Measurements from ENCODE around the gene SLC30A4.

DNA sequence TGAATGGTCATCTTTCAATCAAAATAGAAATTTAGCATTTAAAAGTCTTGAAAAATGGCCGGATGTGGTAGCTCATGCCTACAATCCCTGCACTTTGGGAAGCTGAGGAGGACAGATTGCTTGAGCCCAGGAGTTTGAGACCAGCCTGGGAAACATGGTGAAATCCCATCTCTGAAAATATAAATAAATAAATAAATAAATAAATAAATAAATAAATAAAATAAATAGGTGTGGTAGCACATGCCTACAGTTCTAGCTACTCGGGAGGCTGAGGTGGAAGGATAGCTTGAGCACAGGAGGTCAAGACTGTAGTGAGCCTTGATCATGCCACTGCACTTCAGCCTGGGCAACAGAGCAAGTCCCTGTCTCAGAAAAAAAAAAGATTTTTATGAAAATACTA, 25.9 kb downstream of the SLC30A4 start:
- TF ChIP-seq POLR2A (IDR thresholded peaks at IDR 0.05; ENCODE audit: low read depth, low read length) (no peak), POLR2AphosphoS5 (IDR thresholded peaks at IDR 0.05; ENCODE audit: low read depth, low read length) (no peak)
